Vagina (tissue), 2 donors: ENCODE results near the gene VRK3.

Experiments used
- CTCF ChIP-seq, 3 experiments: fragments of 450-650 bp in 2 of 3; fragments of 200-600 bp in 1 of 3; sonication (generic) in 1 of 3; IDR thresholded peaks; one replicate each; pipeline ENCODE4 v1.5.1; 2017 to 2019; ENCODE audit warnings: antibody characterized with exemption in 3 of 3, mild to moderate bottlenecking in 2 of 3, moderate library complexity in 2 of 3
- POLR2A ChIP-seq, 2 donors: fragments of 450-650 bp; IDR thresholded peaks; one replicate each; pipeline ENCODE4 v1.6.1; 2017; ENCODE audit warnings: antibody characterized with exemption in 2 of 2, mild to moderate bottlenecking in 2 of 2, moderate library complexity in 2 of 2
- POLR2AphosphoS5 ChIP-seq, 2 donors: sonication (generic); formaldehyde crosslinking; IDR thresholded peaks; one replicate each; pipeline ENCODE4 v1.9.0; 2017; ENCODE audit warnings: antibody characterized with exemption in 2 of 2, mild to moderate bottlenecking in 2 of 2, low read depth in 1 of 2; ENCODE audit not compliant: insufficient read depth in 1 of 2

GRCh38 chr19:49997709-49998108 lies 27.5 kb downstream of the VRK3 start:
- TF ChIP-seq CTCF (IDR thresholded peaks at IDR 0.05): no peak
- TF ChIP-seq POLR2A (IDR thresholded peaks at IDR 0.05): no peak
- TF ChIP-seq POLR2AphosphoS5 (IDR thresholded peaks at IDR 0.05; ENCODE audit: insufficient read depth in 1 of 2, low read depth in 1 of 2): no peak
